Hepatocyte (in vitro differentiated cells): Measurements from ENCODE around the gene FANCD2.

Source experiments
- EZH2 ChIP-seq: fragments of 200-600 bp; sonication (generic); IDR thresholded peaks from 2 replicates; pipeline ENCODE4 v1.6.1; 2016; ENCODE audit warnings: antibody characterized with exemption, mild to moderate bottlenecking, borderline replicate concordance
- EZH2phosphoT487 ChIP-seq: fragments of 200-600 bp; sonication (generic); IDR thresholded peaks from one replicate; pipeline ENCODE4 v1.6.1; 2018; ENCODE audit warnings: antibody characterized with exemption, mild to moderate bottlenecking, low read depth, moderate library complexity; ENCODE audit not compliant: unreplicated experiment, severe bottlenecking
- TF ChIP-seq, protein P1 (sequence below): fragments of 200-600 bp; sonication (generic); IDR thresholded peaks from 2 replicates; pipeline ENCODE4 v1.5.1; 2016; ENCODE audit warnings: antibody characterized with exemption, mild to moderate bottlenecking; ENCODE audit not compliant: poor library complexity

DNA sequence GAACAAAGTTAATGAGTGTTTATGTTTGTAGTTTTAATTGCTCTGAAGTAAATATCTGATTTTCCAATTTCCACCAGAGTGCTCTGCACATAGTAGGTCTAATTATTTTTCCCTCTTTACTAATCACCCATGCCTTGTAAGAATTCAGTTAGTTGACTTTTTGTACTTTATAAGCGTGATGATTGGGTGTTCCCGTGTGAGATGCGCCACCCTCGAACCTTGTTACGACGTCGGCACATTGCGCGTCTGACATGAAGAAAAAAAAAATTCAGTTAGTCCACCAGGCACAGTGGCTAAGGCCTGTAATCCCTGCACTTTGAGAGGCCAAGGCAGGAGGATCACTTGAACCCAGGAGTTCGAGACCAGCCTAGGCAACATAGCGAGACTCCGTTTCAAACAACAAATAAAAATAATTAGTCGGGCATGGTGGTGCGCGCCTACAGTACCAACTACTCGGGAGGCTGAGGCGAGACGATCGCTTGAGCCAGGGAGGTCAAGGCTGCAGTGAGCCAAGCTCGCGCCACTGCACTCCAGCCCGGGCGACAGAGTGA, 114.8 kb downstream of the FANCD2 start:
- TF ChIP-seq EZH2phosphoT487 (no peak), EZH2 (no peak)
- TF ChIP-seq, protein P1, sequence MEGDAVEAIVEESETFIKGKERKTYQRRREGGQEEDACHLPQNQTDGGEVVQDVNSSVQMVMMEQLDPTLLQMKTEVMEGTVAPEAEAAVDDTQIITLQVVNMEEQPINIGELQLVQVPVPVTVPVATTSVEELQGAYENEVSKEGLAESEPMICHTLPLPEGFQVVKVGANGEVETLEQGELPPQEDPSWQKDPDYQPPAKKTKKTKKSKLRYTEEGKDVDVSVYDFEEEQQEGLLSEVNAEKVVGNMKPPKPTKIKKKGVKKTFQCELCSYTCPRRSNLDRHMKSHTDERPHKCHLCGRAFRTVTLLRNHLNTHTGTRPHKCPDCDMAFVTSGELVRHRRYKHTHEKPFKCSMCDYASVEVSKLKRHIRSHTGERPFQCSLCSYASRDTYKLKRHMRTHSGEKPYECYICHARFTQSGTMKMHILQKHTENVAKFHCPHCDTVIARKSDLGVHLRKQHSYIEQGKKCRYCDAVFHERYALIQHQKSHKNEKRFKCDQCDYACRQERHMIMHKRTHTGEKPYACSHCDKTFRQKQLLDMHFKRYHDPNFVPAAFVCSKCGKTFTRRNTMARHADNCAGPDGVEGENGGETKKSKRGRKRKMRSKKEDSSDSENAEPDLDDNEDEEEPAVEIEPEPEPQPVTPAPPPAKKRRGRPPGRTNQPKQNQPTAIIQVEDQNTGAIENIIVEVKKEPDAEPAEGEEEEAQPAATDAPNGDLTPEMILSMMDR: no peak
